Measurements from ENCODE around the gene GBF1.

GRCh38 chr10:102384606-102385429, 139.5 kb downstream of the GBF1 start:
- TF ChIP-seq POLR2A (IDR thresholded peaks at IDR 0.05) (no peak), CTCF (IDR thresholded peaks at IDR 0.05) (no peak)

All from right lobe of liver (tissue), 4 donors.